Cardiac fibroblast (primary cell): ENCODE results near the gene CT55.
"Not testable (repeated sequence)": the region's sequence is repeated elsewhere in the genome, so short reads cannot be mapped to it uniquely, and the experiment has no call there.

Experiments
- DNase-seq, 2 donors: peaks; one replicate each; pipeline versions ENCODE4 v3.0.0 to v3.0.0-alpha.2; 2010; ENCODE audit warnings: low read depth in 2 of 2
- H3K4me3 ChIP-seq, 2 donors: replicated peaks in 1 of 2; 1 replicate in 1 of 2; 2 replicates in 1 of 2; pipeline ENCODE4 v1.5.1; 2011; ENCODE audit warnings: low read depth in 2 of 2, low read length in 2 of 2, mild to moderate bottlenecking in 2 of 2, moderate library complexity in 1 of 2
- CTCF ChIP-seq: IDR thresholded peaks from one replicate; pipeline ENCODE4 v1.5.1; 2011; ENCODE audit warnings: low read depth, mild to moderate bottlenecking, low read length, inconsistent platforms

Gene CT55

GRCh38 chrX:135191838-135192237, 20.6 kb upstream of the CT55 start:
- H3K4me3 ChIP-seq = no peak overlapping the region
- no peak for DNase-seq
- no peak for TF ChIP-seq CTCF

- peak; percentile 46 to 62 for DNase-seq
- H3K4me3 ChIP-seq = no peak overlapping the region
- TF ChIP-seq CTCF = peak; percentile 57
Measured at GRCh38 chrX:135185795-135186443, 14.7 kb upstream of the CT55 start.

- no peak for DNase-seq
- no peak for TF ChIP-seq CTCF
- no peak overlapping the region for H3K4me3 ChIP-seq
Measured at GRCh38 chrX:135178636-135179035, 7.4 kb upstream of the CT55 start.

GRCh38 chrX:135170468-135170867, 730 bp downstream of the CT55 start:
- no peak for DNase-seq
- TF ChIP-seq CTCF = no peak
- H3K4me3 ChIP-seq = no peak overlapping the region

- not testable (repeated sequence) for H3K4me3 ChIP-seq, DNase-seq
Measured at GRCh38 chrX:135169534-135169933, 1.7 kb downstream of the CT55 start.

GRCh38 chrX:135168486-135168885, 2.7 kb downstream of the CT55 start:
- no peak for TF ChIP-seq CTCF
- no peak overlapping the region for H3K4me3 ChIP-seq
- DNase-seq = no peak

GRCh38 chrX:135154688-135155087, 16.5 kb downstream of the CT55 start:
- DNase-seq, H3K4me3 ChIP-seq: not testable (repeated sequence)

GRCh38 chrX:135126145-135126544, 45.1 kb downstream of the CT55 start:
- not testable (repeated sequence) for H3K4me3 ChIP-seq

GRCh38 chrX:135120056-135120576, 51.1 kb downstream of the CT55 start, which contains the start of gene ETDB:
ETDB (minus strand) TSS chrX:135120526; CDS start chrX:135119261, 1,265 bp downstream.
- H3K4me3 ChIP-seq = not testable (repeated sequence)

More at GRCh38 chrX:135126145-135126544, 45.1 kb downstream of the CT55 start:
- not testable (repeated sequence) for DNase-seq

GRCh38 chrX:135116064-135116463, 55.1 kb downstream of the CT55 start:
- DNase-seq, H3K4me3 ChIP-seq: not testable (repeated sequence)

More at GRCh38 chrX:135120056-135120576, 51.1 kb downstream of the CT55 start, which contains the start of gene ETDB:
- not testable (repeated sequence) for DNase-seq
